ENCODE measurements around the gene CDIP1. TPM values are rescaled to one million over a fixed set of nuclear protein-coding genes. Genes with fewer than 3 reads are reported as not detected.
A peak's percentile ranks its signal among the peaks of the same experiment; 100 is the strongest.

Gene CDIP1
- total RNA-seq, 6 experiments from 2014 or later = 5.0 to 8.3 (median 6.4) TPM

DNA sequence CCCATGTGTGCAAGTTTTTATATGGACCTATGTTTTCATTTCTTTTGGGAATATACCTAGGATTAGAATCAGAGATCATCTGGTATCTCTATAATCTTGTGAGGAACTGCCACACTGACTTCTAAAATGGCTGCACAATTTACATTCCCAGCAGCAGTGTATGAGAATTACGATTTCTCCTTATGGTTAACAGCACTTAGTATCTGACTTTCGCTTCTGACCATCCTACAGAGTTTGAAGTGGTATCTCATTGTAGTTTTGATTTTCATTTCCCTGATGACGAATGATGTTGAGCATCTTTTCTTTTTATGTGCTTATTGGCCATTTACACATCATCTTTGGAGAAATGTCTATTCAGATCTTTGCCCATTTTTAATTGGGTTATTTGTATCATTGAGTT lies 27.6 kb upstream of the CDIP1 start:
- no peak overlapping the region for H3K4me3 Mint-ChIP-seq
- H3K9me3 Mint-ChIP-seq = no peaks in the 10 kb centered on the region
- no peaks in the 10 kb centered on the region for H3K4me1 Mint-ChIP-seq (ENCODE audit: low read depth)
- H3K27ac Mint-ChIP-seq = no peak overlapping the region
- H3K36me3 Mint-ChIP-seq (ENCODE audit: low read depth) = no peaks in the 10 kb centered on the region
- DNase-seq = no peak
- TF ChIP-seq, protein P1, sequence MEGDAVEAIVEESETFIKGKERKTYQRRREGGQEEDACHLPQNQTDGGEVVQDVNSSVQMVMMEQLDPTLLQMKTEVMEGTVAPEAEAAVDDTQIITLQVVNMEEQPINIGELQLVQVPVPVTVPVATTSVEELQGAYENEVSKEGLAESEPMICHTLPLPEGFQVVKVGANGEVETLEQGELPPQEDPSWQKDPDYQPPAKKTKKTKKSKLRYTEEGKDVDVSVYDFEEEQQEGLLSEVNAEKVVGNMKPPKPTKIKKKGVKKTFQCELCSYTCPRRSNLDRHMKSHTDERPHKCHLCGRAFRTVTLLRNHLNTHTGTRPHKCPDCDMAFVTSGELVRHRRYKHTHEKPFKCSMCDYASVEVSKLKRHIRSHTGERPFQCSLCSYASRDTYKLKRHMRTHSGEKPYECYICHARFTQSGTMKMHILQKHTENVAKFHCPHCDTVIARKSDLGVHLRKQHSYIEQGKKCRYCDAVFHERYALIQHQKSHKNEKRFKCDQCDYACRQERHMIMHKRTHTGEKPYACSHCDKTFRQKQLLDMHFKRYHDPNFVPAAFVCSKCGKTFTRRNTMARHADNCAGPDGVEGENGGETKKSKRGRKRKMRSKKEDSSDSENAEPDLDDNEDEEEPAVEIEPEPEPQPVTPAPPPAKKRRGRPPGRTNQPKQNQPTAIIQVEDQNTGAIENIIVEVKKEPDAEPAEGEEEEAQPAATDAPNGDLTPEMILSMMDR (IDR thresholded peaks at IDR 0.05) = no peak
- H3K27me3 Mint-ChIP-seq (ENCODE audit: insufficient read depth) = peaks cover 21% of the 10 kb centered on the region

DNA sequence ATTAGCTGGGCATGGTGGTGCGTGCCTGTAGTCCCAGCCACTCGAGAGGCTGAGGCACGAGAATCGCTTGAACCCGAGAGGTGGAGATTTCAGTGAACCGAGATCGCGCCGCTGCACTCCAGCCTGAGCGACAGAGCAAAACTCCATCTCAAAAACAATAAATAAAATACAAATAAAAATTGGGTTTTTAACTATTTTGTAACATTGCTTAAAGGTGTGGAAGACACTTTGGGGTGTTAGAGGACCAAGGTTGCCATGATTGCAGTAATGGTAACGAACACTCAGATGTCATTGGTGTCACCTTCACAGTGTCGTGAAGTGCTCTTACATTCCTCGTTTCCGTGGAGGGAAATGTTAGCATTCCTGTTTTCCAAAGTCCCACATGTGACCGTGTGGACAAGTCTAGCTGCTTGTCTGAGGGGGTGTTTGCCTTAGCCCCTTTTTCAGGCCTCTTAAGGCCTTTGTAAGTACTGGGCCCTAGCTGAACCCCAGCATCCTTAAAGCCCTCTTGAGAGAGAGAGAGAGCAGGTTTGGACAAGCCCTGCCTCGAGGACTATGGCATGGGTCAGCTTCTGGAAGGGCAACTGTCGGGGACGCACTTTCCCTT lies 26.2 kb upstream of the CDIP1 start:
- Mint-ChIP-seq H3K9me3 (no peaks in the 10 kb centered on the region), H3K27ac (no peak overlapping the region), H3K4me1 (ENCODE audit: low read depth) (no peaks in the 10 kb centered on the region), H3K36me3 (ENCODE audit: low read depth) (no peaks in the 10 kb centered on the region), H3K27me3 (ENCODE audit: insufficient read depth) (peaks cover 27% of the 10 kb centered on the region), H3K4me3 (no peak overlapping the region)
- DNase-seq = no peak
- TF ChIP-seq, protein P1 (IDR thresholded peaks at IDR 0.05) = no peak

- H3K27me3 Mint-ChIP-seq (ENCODE audit: insufficient read depth) = peaks cover 32% of the 10 kb centered on the region
- no peak overlapping the region for H3K27ac Mint-ChIP-seq
- DNase-seq = no peak
- H3K4me1 Mint-ChIP-seq (ENCODE audit: low read depth) = no peaks in the 10 kb centered on the region
- no peaks in the 10 kb centered on the region for H3K9me3 Mint-ChIP-seq
- no peak overlapping the region for H3K4me3 Mint-ChIP-seq
- TF ChIP-seq, protein P1 (IDR thresholded peaks at IDR 0.05) = no peak
- H3K36me3 Mint-ChIP-seq (ENCODE audit: low read depth) = no peaks in the 10 kb centered on the region
Observed at GRCh38 chr16:4561596-4561995, 23.0 kb upstream of the CDIP1 start.

DNA sequence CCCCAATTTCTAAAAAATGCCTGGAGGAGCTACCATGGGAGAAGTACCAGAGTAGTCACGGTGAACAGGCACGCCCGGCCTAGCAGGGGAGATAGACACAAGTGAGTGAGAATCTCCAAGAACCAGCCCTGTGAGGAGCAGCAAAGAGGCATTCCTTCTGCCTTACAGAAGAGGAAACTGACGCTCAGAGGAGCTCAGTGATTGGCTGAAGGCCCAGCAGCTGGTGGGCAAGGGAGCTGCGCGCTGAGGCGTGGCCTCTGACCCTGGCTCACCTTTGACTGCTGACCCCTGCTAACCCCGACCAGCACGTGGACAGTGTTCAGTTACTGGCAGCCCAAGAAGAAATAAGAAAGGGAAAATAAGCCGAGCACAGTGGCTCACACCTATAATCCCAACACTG lies 19.4 kb upstream of the CDIP1 start:
- H3K4me3 Mint-ChIP-seq = no peak overlapping the region
- TF ChIP-seq, protein P1 (IDR thresholded peaks at IDR 0.05) = no peak
- no peak for DNase-seq
- H3K4me1 Mint-ChIP-seq (ENCODE audit: low read depth) = no peaks in the 10 kb centered on the region
- peaks cover 46% of the 10 kb centered on the region for H3K27me3 Mint-ChIP-seq (ENCODE audit: insufficient read depth)
- H3K27ac Mint-ChIP-seq = no peak overlapping the region
- no peaks in the 10 kb centered on the region for H3K9me3 Mint-ChIP-seq
- H3K36me3 Mint-ChIP-seq (ENCODE audit: low read depth) = no peaks in the 10 kb centered on the region

- TF ChIP-seq, protein P1 (IDR thresholded peaks at IDR 0.05) = no peak
- Mint-ChIP-seq H3K36me3 (ENCODE audit: low read depth) (no peaks in the 10 kb centered on the region), H3K4me1 (ENCODE audit: low read depth) (no peaks in the 10 kb centered on the region), H3K27ac (no peak overlapping the region), H3K4me3 (no peak overlapping the region), H3K9me3 (no peaks in the 10 kb centered on the region), H3K27me3 (ENCODE audit: insufficient read depth) (peaks cover 47% of the 10 kb centered on the region)
- DNase-seq = no peak
Observed at GRCh38 chr16:4556580-4556979, 18.0 kb upstream of the CDIP1 start.

DNA sequence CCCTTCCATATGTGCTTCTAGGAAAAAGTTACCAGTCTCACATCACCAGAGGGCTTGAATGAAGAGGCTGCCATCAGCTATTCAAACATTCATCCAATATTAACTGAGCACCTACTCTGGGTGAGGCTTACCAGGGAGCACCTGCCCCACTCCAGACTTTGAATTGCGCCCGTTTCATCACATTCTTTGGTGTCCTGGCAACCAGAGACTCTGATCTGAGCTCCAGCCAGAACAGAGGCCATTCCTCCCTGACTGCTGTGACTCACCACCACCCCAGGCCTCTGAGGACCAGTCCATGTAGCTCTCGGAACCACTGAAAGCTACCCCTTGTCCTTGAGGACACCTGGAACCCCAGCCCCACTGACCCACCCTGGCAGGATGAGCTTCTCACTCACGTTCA lies 17.5 kb upstream of the CDIP1 start, which contains the start of gene C16orf96:
C16orf96 (plus strand) TSS at position 229 of the 400 bp plus-strand sequence; CDS start at position 379, 150 bp downstream.
- no peak within 1 kb of the TSS for H3K27ac Mint-ChIP-seq
- no peaks in the 10 kb centered on the region for H3K9me3 Mint-ChIP-seq
- no peaks in the 10 kb centered on the region for H3K36me3 Mint-ChIP-seq (ENCODE audit: low read depth)
- no peak within 1 kb of the TSS for H3K4me3 Mint-ChIP-seq
- peaks cover 47% of the 10 kb centered on the region for H3K27me3 Mint-ChIP-seq (ENCODE audit: insufficient read depth)
- DNase-seq = peak; percentile 6
- H3K4me1 Mint-ChIP-seq (ENCODE audit: low read depth) = no peaks in the 10 kb centered on the region
- TF ChIP-seq, protein P1 (IDR thresholded peaks at IDR 0.05) = no peak
